HG03108 (cell line): ENCODE results near the gene VPS35.
"Not testable (repeated sequence)": the region's sequence is repeated elsewhere in the genome, so short reads cannot be mapped to it uniquely, and the experiment has no call there.

Source experiments
- ATAC-seq: cut with Tn5 transposase; IDR thresholded peaks from one replicate; pipeline ENCODE4 v1.9.1; 2021; ENCODE audit warnings: moderate library complexity; ENCODE audit not compliant: unreplicated experiment

The VPS35 gene

DNA sequence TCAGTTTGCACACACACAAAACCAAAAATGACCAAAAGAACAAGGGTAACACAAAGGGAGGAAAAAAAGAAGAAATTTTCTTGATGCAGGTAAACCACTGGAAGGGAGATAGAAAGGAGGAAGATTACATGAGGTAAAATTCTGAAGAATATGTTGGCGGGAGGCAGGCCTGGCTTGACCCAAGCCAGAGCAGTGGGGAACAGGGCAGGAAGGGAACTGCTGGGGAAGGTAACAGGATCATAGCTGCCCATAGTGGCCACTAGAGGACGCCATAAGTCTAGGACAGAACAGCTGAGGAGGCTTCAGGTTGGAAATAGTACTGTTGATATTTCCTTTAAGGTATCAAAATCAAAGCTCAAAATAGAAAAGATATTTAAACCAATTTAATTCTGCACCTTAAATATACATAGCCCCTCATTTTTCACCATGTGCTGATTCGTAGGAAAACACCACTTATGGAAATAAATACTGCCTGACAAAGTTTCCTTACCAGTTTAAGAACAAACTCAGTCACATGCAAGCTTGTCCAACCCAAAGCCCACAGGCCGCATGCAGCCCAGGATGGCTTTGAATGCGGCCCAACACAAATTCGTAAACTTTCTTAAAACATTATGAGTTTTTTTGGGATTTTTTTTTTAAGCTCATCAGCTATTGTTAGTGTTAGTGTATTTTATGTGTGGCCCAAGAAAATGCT, 15.5 kb downstream of the VPS35 start:
- ATAC-seq = peak; percentile 77

DNA sequence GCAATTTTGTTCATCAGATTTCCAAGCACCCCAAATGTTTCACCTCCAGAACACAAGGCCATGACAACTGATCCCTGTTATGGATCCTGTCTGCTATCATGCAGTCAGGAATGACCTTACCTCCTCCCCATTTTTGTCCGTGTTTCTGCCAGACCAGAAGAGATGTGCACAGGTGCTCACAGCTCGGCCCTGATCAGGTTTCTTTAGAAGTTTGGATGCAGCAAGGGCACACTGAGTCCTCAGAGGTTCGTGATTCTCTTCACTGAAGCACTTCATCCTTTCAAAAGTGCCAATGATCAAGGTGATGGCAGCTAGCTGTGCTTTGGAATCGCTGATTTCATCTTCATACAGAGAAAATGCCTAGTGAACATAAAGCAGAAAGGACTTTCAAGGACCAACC, 26.9 kb downstream of the VPS35 start:
- ATAC-seq = no peak

GRCh38 chr16:46658925-46659324, 30.1 kb downstream of the VPS35 start:
- ATAC-seq = peak; percentile 98

DNA sequence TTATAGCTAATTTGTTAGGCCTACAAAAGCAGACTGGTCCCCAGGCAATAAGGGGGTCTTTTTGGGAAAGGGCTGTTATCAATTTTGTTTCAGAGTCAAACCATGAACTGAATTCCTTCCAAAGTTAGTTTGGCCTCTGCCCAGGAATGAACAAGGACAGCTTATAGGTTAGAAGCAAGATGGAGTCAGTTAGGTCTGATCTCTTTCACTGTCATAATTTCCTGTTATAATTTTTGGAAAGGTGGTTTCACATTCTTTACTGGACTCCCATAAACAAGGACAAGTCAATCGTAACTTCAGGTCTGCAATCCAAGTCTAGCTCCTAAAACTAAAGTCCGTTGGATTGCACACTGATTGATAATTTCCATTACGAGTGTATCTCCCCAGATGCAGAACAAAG, 37.7 kb downstream of the VPS35 start:
- no peak for ATAC-seq

DNA sequence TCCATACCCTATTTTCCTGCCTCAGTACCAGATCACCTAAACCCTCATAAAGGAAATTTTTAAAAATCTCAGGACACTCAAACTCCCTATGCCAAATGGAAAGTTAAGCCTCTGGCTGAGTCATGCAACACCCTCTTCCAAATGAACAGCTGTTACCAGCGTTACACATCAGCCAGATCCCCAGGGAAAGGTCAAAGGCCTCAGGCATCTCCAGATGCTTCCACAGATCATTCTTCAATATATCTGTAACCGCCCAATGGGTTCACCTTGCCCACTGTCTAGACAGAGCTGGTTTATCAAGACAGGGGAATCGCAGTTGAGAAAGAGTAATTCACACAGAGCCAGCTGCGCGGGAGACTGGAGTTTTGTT, 38.7 kb downstream of the VPS35 start:
- ATAC-seq = no peak

DNA sequence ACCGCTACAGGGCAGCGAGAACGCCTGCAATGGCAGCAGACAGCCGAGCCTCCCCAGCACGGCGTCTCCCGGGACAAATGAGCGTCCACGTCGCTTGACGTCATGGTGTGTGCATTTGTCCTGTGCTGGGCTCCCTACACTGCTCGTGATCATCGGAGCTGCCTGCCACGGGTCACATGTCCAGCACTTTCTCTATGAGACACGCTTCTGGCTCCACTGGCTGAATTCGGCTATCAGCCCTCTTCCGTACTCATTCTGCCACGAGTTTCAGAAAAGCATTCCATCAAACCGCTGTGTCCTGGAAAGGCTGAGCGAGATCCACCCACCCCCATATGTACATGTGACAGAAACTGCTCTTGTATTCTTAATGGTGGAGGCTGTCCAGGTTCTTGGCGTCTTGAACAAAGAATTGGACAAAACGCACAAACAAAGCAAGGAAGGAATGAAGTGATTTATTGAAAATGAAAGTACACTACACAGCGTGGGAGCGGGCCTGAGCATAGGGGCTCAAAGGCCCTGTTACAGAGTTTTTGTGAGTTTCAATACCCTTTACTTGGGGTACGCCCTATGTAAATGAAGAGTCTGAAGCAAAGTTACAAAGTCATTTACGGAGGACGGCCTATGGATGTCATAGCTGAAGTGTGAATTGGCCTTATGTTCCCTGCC, 39.3 kb downstream of the VPS35 start:
- no peak for ATAC-seq

DNA sequence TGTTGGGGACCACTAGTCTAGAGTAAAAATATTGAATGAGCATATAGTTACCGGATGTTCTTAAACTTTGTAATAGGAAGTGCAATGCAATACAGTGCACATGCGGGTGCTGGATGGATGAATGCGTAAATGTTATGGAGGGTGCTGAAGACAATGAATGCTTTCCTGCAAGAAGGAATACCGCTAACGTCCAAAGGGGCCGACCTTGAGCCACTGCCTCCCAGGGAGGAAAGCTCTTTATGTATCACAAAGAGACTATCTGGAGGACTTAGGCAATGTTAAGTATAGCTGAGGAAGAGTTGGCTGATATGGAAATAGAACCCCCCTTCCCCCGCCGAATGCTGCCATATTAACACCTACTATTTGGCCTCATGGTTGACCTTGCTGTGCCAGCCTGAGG, 40.3 kb downstream of the VPS35 start:
- ATAC-seq = no peak

DNA sequence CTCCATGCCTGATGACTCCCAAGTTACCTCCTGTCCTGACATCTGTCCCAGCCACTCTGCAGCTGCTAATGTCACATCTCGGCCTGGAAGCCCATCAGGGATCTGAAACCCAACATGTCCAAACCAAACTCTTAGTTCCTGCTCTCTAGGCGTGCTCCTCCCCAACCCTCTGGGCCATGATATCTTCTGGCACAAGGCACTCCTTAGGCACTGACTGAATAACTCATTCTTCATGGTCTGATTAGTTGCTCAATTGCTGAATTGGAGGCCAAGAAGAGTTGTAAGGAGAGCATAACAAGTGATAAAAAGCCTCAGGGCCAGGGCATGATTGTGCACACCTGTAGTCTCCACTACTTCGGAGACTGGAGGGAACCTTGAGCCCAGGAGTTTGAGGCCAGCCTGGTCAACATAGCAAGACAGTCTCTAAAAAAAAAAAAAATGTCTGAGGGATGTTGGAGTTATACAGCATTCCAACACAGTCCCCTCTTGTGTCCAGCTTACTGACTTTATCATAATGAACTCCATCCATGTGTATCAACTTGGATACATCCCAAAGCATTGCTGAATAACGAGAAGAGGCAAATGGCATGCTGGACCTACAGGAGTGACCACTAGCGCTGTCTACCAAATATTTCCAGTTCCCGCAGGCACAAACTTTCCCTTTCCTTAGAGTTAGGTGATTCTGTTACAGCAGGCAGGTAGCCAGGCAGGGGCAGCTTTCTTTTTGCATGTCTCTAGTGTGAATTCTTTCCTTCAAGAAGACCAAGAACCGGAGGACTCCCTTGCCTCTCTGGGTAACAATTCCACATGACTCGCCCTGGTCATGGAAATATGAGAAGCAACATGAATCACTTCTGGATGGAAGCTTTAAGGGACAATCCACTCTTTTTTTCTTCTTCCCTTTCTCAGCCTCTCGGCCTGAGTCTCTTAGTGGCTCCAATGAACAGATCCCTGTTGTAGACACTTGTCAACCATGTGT, 49.7 kb downstream of the VPS35 start:
- ATAC-seq = no peak

GRCh38 chr16:46632778-46633733, 55.9 kb downstream of the VPS35 start:
- ATAC-seq = no peak

DNA sequence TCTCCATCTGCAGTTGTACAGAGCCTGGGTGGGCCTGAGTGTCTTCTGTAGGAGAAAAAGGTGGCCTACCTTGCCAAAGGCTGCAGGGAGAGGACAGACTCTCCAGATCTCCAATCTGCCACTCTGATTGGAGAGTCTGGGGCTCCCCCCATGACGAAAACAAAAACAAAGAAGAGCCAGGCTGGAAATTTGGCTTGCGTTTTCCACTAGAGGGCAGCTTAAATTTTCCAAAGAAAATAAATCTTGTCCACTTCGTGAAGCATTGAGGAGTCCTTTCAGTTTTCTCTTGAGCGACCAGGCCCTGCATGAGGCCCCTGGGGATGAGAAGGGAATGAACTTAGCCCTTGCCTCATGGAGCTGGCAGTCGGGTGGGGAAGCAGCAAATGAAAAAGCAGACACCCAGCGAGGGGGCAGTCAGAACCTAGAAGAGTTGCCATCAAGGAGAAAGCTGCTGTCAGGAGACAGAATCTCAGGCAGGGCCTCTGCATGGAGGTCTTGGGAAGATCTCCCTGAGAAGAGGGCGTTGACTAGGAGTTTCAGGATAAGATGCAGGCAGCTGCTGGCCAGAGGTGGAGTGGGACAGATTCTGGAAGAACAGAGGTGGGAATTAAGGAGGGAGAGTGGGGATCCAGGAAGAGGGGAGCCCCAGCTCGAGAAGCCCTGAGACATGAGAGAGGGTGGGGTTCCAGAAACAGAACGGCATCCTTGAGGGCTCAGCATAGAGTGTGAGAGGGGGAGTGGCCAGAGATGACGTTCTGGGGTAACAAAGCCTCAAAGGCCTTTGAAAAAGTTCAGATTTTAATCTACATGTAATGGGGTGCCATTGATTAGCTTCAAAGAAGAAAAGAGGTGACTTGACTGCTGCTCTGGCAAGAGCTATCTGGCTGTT, 59.4 kb downstream of the VPS35 start:
- ATAC-seq = no peak

- no peak for ATAC-seq
These were observed 61.2 kb downstream of the VPS35 start for GRCh38 chr16:46627746-46628145.

GRCh38 chr16:46626681-46627080, 62.3 kb downstream of the VPS35 start:
- ATAC-seq = not testable (repeated sequence)

- not testable (repeated sequence) for ATAC-seq
These were observed 64.1 kb downstream of the VPS35 start for GRCh38 chr16:46624862-46625261.

- not testable (repeated sequence) for ATAC-seq
These were observed 65.3 kb downstream of the VPS35 start for GRCh38 chr16:46623707-46624106.

DNA sequence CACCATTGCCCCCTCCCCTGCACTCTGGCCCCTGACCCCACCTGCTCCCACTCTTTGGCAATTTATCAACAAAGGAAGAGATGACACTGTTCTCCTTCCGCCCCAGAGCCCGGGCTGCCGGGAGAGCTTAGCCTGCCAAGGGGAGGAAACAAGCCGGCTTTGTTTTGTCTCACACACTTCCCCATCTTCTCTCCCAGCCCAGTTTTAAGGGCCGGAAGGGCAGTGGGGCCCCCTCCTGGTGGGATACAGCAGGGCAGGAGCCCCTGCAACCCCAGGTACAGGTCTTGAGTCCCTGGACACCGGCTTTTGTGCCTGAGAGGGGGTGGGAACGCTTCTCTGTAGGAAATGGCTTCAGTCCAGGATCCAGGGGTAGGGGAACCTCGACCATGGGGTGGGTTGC, 65.7 kb downstream of the VPS35 start:
- ATAC-seq = not testable (repeated sequence)

GRCh38 chr16:46621934-46622676, 66.9 kb downstream of the VPS35 start:
- ATAC-seq = no peak

- ATAC-seq = peak; percentile 89
These were observed 67.7 kb downstream of the VPS35 start, which contains the start of gene SHCBP1 for GRCh38 chr16:46621006-46621933. SHCBP1 (minus strand) TSS chr16:46621379; CDS start chr16:46621359, 20 bp downstream.
